H9 (cell line): ENCODE measurements around the gene PAIP2. TPM values are rescaled to one million over a fixed set of nuclear protein-coding genes. Genes with fewer than 3 reads are reported as not detected.

Experiments used
- DNase-seq: peaks from one replicate; pipeline ENCODE4 v3.0.0-alpha.2; 2017
- H2AFZ ChIP-seq: one replicate; pipeline ENCODE4 v1.6.1; 2013; ENCODE audit warnings: mild to moderate bottlenecking, low read length, control low read depth, moderate library complexity
- H2AK5ac ChIP-seq: 2 replicates; pipeline ENCODE4 v1.6.1; 2013; ENCODE audit warnings: low read length, control low read depth, mixed read lengths; ENCODE audit not compliant: insufficient read length
- H2BK120ac ChIP-seq: one replicate; pipeline ENCODE4 v1.6.1; 2013; ENCODE audit warnings: low read depth, mild to moderate bottlenecking, low read length, control low read depth, inconsistent platforms; ENCODE audit not compliant: poor library complexity, severe bottlenecking
- H2BK12ac ChIP-seq: 2 replicates; pipeline ENCODE4 v1.6.1; 2013; ENCODE audit warnings: low read length, control low read depth, mixed read lengths, low read depth; ENCODE audit not compliant: insufficient read length
- H2BK15ac ChIP-seq: 2 replicates; pipeline ENCODE4 v1.6.1; 2013; ENCODE audit warnings: low read depth, low read length, control low read depth
- H2BK20ac ChIP-seq: one replicate; pipeline ENCODE4 v1.6.1; 2013; ENCODE audit warnings: low read depth, mild to moderate bottlenecking, low read length, control low read depth, inconsistent platforms; ENCODE audit not compliant: poor library complexity, severe bottlenecking
- H2BK5ac ChIP-seq: 2 replicates; pipeline ENCODE4 v1.6.1; 2013; ENCODE audit warnings: low read length, control low read depth, mixed read lengths; ENCODE audit not compliant: insufficient read length
- H3K14ac ChIP-seq: 2 replicates; pipeline ENCODE4 v1.6.1; 2013; ENCODE audit warnings: low read length, control low read depth; ENCODE audit not compliant: insufficient read depth
- H3K18ac ChIP-seq: 2 replicates; pipeline ENCODE4 v1.6.1; 2013; ENCODE audit warnings: low read depth, mild to moderate bottlenecking, mixed read lengths, low read length, control low read depth; ENCODE audit not compliant: insufficient read length
- H3K23ac ChIP-seq: 2 replicates; pipeline ENCODE4 v1.6.1; 2013; ENCODE audit warnings: low read length, control low read depth, mixed read lengths, low read depth; ENCODE audit not compliant: insufficient read length
- H3K23me2 ChIP-seq: 2 replicates; pipeline ENCODE4 v1.6.1; 2013; ENCODE audit warnings: low read depth, mild to moderate bottlenecking, mixed read lengths, low read length, control low read depth; ENCODE audit not compliant: insufficient read length, poor library complexity, severe bottlenecking
- H3K27ac ChIP-seq: 2 replicates; pipeline ENCODE4 v1.5.1; 2013; ENCODE audit warnings: low read length, control low read depth, mixed read lengths, low read depth; ENCODE audit not compliant: insufficient read length
- H3K27me3 ChIP-seq: 2 replicates; pipeline ENCODE4 v1.6.1; 2013; ENCODE audit warnings: low read length, control low read depth, inconsistent platforms; ENCODE audit not compliant: insufficient read depth
- H3K4ac ChIP-seq: 2 replicates; pipeline ENCODE4 v1.6.1; 2013; ENCODE audit warnings: low read depth, mild to moderate bottlenecking, control low read depth, inconsistent platforms, low read length, moderate library complexity
- H3K4me1 ChIP-seq: 2 replicates; pipeline ENCODE4 v1.6.1; 2013; ENCODE audit warnings: low read length, control low read depth, inconsistent platforms; ENCODE audit not compliant: insufficient read depth
- H3K4me2 ChIP-seq: 2 replicates; pipeline ENCODE4 v1.6.1; 2013; ENCODE audit warnings: low read length, control low read depth, mixed read lengths; ENCODE audit not compliant: insufficient read length, insufficient read depth
- H3K56ac ChIP-seq: 2 replicates; pipeline ENCODE4 v1.6.1; 2013; ENCODE audit warnings: low read depth, mild to moderate bottlenecking, mixed read lengths, low read length, control low read depth; ENCODE audit not compliant: insufficient read length
- H3K79me1 ChIP-seq: 2 replicates; pipeline ENCODE4 v1.6.1; 2013; ENCODE audit warnings: low read depth, mild to moderate bottlenecking, moderate library complexity, low read length, control low read depth, inconsistent platforms; ENCODE audit not compliant: insufficient read depth, poor library complexity, severe bottlenecking
- H3K79me2 ChIP-seq: 2 replicates; pipeline ENCODE4 v1.6.1; 2013; ENCODE audit warnings: low read length, control low read depth, inconsistent platforms; ENCODE audit not compliant: insufficient read depth
- H3K9ac ChIP-seq: 2 replicates; pipeline ENCODE4 v1.6.1; 2013; ENCODE audit warnings: low read length, control low read depth, mixed read lengths; ENCODE audit not compliant: insufficient read length; ENCODE audit errors: extremely low read depth
- H3K9me3 ChIP-seq: one replicate; pipeline ENCODE4 v1.6.1; 2013; ENCODE audit warnings: low read depth, low read length, inconsistent platforms; ENCODE audit not compliant: control insufficient read depth
- H3T11ph ChIP-seq: one replicate; pipeline ENCODE4 v1.6.1; 2013; ENCODE audit warnings: mild to moderate bottlenecking, low read length, control low read depth, inconsistent platforms
- H4K20me1 ChIP-seq: one replicate; pipeline ENCODE4 v1.6.1; 2013; ENCODE audit not compliant: control insufficient read depth, insufficient read length, insufficient read depth
- H4K5ac ChIP-seq: 2 replicates; pipeline ENCODE4 v1.6.1; 2013; ENCODE audit warnings: low read depth, mild to moderate bottlenecking, mixed read lengths, low read length, control low read depth; ENCODE audit not compliant: insufficient read length
- H4K8ac ChIP-seq: replicated peaks from 2 replicates; pipeline ENCODE4 v1.6.1; 2013; ENCODE audit warnings: low read length, control low read depth, mixed read lengths, low read depth; ENCODE audit not compliant: insufficient read length
- H4K91ac ChIP-seq: 2 replicates; pipeline ENCODE4 v1.6.1; 2013; ENCODE audit warnings: low read depth, mild to moderate bottlenecking, moderate library complexity, mixed read lengths, low read length, control low read depth; ENCODE audit not compliant: insufficient read length
- H3K27ac Mint-ChIP-seq, 3 experiments: 2 replicates in 2 of 3; 3 replicates in 1 of 3; pipeline ENCODE4 v1.8.0; 2020 to 2021; ENCODE audit warnings: mixed read lengths in 3 of 3, mild to moderate bottlenecking in 1 of 3, moderate library complexity in 1 of 3
- H3K27me3 Mint-ChIP-seq: 2 replicates; pipeline ENCODE4 v1.8.0; 2021; ENCODE audit warnings: low read depth, mild to moderate bottlenecking, moderate library complexity, mixed read lengths
- H3K36me3 Mint-ChIP-seq, 3 experiments: 2 replicates in 2 of 3; 3 replicates in 1 of 3; pipeline ENCODE4 v1.8.0; 2020 to 2021; ENCODE audit warnings: low read depth in 3 of 3, mixed read lengths in 3 of 3; ENCODE audit not compliant: insufficient read depth in 1 of 3
- H3K4me1 Mint-ChIP-seq, 2 experiments: 2 replicates each; pipeline ENCODE4 v1.8.0; 2020; ENCODE audit warnings: mixed read lengths in 2 of 2
- H3K4me3 Mint-ChIP-seq, 2 experiments: 2 replicates in 1 of 2; 3 replicates in 1 of 2; pipeline ENCODE4 v1.8.0; 2020 to 2021; ENCODE audit warnings: mild to moderate bottlenecking in 2 of 2, mixed read lengths in 2 of 2, moderate library complexity in 1 of 2
- H3K9me3 Mint-ChIP-seq, 2 experiments: 2 replicates in 1 of 2; 3 replicates in 1 of 2; pipeline ENCODE4 v1.8.0; 2020; ENCODE audit warnings: mild to moderate bottlenecking in 2 of 2, mixed read lengths in 2 of 2, moderate library complexity in 1 of 2
- CTCF ChIP-seq: fragments of 200-600 bp; sonication (generic); conservative IDR thresholded peaks from 3 replicates; pipeline ENCODE4 v1.8.0; 2021; ENCODE audit warnings: antibody characterized with exemption, mild to moderate bottlenecking
- WGBS: extraction: QIAGEN DNeasy Blood & Tissue Kit; methylation state at CpG from one replicate; pipeline ENCODE4 v1.1.7; 2013; ENCODE audit warnings: missing lambda C conversion rate, low lambda C conversion rate, mixed read lengths; ENCODE audit not compliant: insufficient read length; ENCODE audit errors: extremely low coverage; 5-methylcytosine and 5-hydroxymethylcytosine counted together
- total RNA-seq: library from RNA; stranded (reverse); gene quantifications from 2 replicates; pipeline ENCODE4 v1.2.1, GENCODE V29; 2021

Gene PAIP2
- total RNA-seq, 1 experiment from 2014 or later, result 121 TPM

- no peaks in the 10 kb centered on the region for H3K79me2 ChIP-seq
- Mint-ChIP-seq H3K27me3 (peaks cover 1% of the 10 kb centered on the region), H3K9me3 (no peaks in the 10 kb centered on the region), H3K36me3 (peaks cover 0 to 46% (median 32%) of the 10 kb centered on the region in 3 experiments; a peak in 5 of 7 replicates), H3K4me1 (peaks cover 14 to 20% of the 10 kb centered on the region in 2 experiments), H3K4me3 (no peak overlapping the region), H3K27ac (no peak overlapping the region)
- no peak overlapping the region for H3T11ph ChIP-seq
- no peak overlapping the region for H2BK20ac ChIP-seq
- H2BK15ac ChIP-seq, result no peak overlapping the region
- H3K27me3 ChIP-seq, result no peaks in the 10 kb centered on the region
- H2AFZ ChIP-seq, result no peak overlapping the region
- no peak overlapping the region for H3K9ac ChIP-seq
- H3K23ac ChIP-seq, result no peak overlapping the region
- TF ChIP-seq CTCF, result no peak
- no CpG with 5 or more reads among the region's 8 CpGs for WGBS
- H2AK5ac ChIP-seq, result no peak overlapping the region
- H3K4ac ChIP-seq, result no peak overlapping the region
- H2BK12ac ChIP-seq, result no peak overlapping the region
- H3K14ac ChIP-seq, result no peak overlapping the region; the same call in 1 of the 2 replicates
- H4K8ac ChIP-seq, result no peak overlapping the region
- no peak overlapping the region for H3K4me2 ChIP-seq
- H3K18ac ChIP-seq, result no peak overlapping the region
- H3K56ac ChIP-seq, result no peak overlapping the region
- no peak overlapping the region for H4K5ac ChIP-seq
- no peak overlapping the region for H3K27ac ChIP-seq
- no peaks in the 10 kb centered on the region for H4K20me1 ChIP-seq
- no peak overlapping the region for H4K91ac ChIP-seq
- H3K9me3 ChIP-seq, result no peaks in the 10 kb centered on the region
- H3K79me1 ChIP-seq, result no peaks in the 10 kb centered on the region
- no peak overlapping the region for H2BK5ac ChIP-seq
- no peaks in the 10 kb centered on the region for H3K23me2 ChIP-seq
- H3K4me1 ChIP-seq, result no peaks in the 10 kb centered on the region
- no peak overlapping the region for H2BK120ac ChIP-seq
- no peak for DNase-seq
These were observed 73.7 kb downstream of the PAIP2 start for GRCh38 chr5:139415221-139415861.
